BJ (cell line): ENCODE measurements around the gene ASTN1. TPM values are rescaled to one million over a fixed set of nuclear protein-coding genes. Genes with fewer than 3 reads are reported as not detected.

Source experiments
- CTCF ChIA-PET: fragments of 350-600 bp; formaldehyde crosslinking; extraction: SDS; loops from one replicate; lab custom pipeline; 2021; ENCODE audit warnings: antibody characterized with exemption, inconsistent platforms; lab: Yijun Ruan, JAX
- POLR2A ChIA-PET: fragments of 300-600 bp; sonication (Branson Sonifier 250); formaldehyde crosslinking; extraction: SDS; loops from one replicate; lab custom pipeline; 2021; ENCODE audit warnings: antibody characterized with exemption; lab: Charles Lee
- DNase-seq: peaks from one replicate; pipeline ENCODE4 v3.0.0-alpha.2; 2011; ENCODE audit warnings: low read depth
- H3K27me3 ChIP-seq: 2 replicates; pipeline ENCODE4 v1.6.0; 2011; ENCODE audit warnings: low read length; ENCODE audit not compliant: control insufficient read depth, insufficient read depth
- H3K36me3 ChIP-seq: 2 replicates; pipeline ENCODE4 v1.5.1; 2011; ENCODE audit warnings: low read length; ENCODE audit not compliant: control insufficient read depth, insufficient read depth
- H3K4me3 ChIP-seq: 2 replicates; pipeline ENCODE4 v1.5.1; 2011; ENCODE audit warnings: low read depth, mild to moderate bottlenecking, control low read depth, low read length
- CTCF ChIP-seq: IDR thresholded peaks from 2 replicates; pipeline ENCODE4 v1.5.1; 2011; ENCODE audit warnings: low read depth, mild to moderate bottlenecking, control low read depth, inconsistent platforms, low read length, moderate library complexity; ENCODE audit not compliant: insufficient read depth
- polyA plus RNA-seq: library from polyadenylated mRNA; depleted of rRNA; stranded (reverse); fragments of >200 nt; gene quantifications from 2 replicates; pipeline ENCODE4 v1.2.3, GENCODE V29; 2011

Gene ASTN1
- polyA plus RNA-seq, 1 experiment = 0.09 TPM

- no peak for DNase-seq
- CTCF ChIA-PET = interaction anchor here (1.0 kb wide), 1 partner anchor 10 kb away, joined by 3 read pairs; no protein-coding TSS in a partner anchor
- H3K27me3 ChIP-seq = no peaks in the 10 kb centered on the region
- H3K36me3 ChIP-seq = no peaks in the 10 kb centered on the region
- POLR2A ChIA-PET = interaction anchor here (0.6 kb wide), 1 partner anchor 32 kb away, joined by 3 read pairs; no protein-coding TSS in a partner anchor
- H3K4me3 ChIP-seq = no peak overlapping the region
- no peak for TF ChIP-seq CTCF
These were observed 156.9 kb downstream of the ASTN1 start for GRCh38 chr1:177007437-177008161.

- no peak for DNase-seq
- no peaks in the 10 kb centered on the region for H3K27me3 ChIP-seq
- ChIA-PET CTCF (no interaction called here), POLR2A (no interaction called here)
- TF ChIP-seq CTCF = no peak
- H3K4me3 ChIP-seq = no peak overlapping the region
- H3K36me3 ChIP-seq = no peaks in the 10 kb centered on the region
These were observed 161.6 kb downstream of the ASTN1 start for GRCh38 chr1:177002891-177003290.

- TF ChIP-seq CTCF = no peak
- ChIA-PET POLR2A (no interaction called here), CTCF (no interaction called here)
- H3K36me3 ChIP-seq = no peaks in the 10 kb centered on the region
- no peaks in the 10 kb centered on the region for H3K27me3 ChIP-seq
- no peak for DNase-seq
- no peak overlapping the region for H3K4me3 ChIP-seq
These were observed 163.0 kb downstream of the ASTN1 start for GRCh38 chr1:177001556-177001955.

GRCh38 chr1:176998183-176998795, 166.2 kb downstream of the ASTN1 start:
- ChIA-PET CTCF (interaction anchor here (0.7 to 1.1 kb wide), 2 partner anchors 9 to 127 kb away, joined by 3 read pairs; no protein-coding TSS in a partner anchor), POLR2A (no interaction called here)
- H3K36me3 ChIP-seq = no peaks in the 10 kb centered on the region
- TF ChIP-seq CTCF = no peak
- H3K27me3 ChIP-seq = no peaks in the 10 kb centered on the region
- H3K4me3 ChIP-seq = no peak overlapping the region
- no peak for DNase-seq

GRCh38 chr1:176996456-176997090, 167.9 kb downstream of the ASTN1 start:
- POLR2A ChIA-PET = no interaction called here
- H3K4me3 ChIP-seq = no peak overlapping the region
- no peak for TF ChIP-seq CTCF

More at GRCh38 chr1:176996456-176997090, 167.9 kb downstream of the ASTN1 start:
- CTCF ChIA-PET = no interaction called here
- no peaks in the 10 kb centered on the region for H3K36me3 ChIP-seq
- no peak for DNase-seq
- no peaks in the 10 kb centered on the region for H3K27me3 ChIP-seq
